Adrenal gland (tissue), 12 donors: Measurements from ENCODE around the gene CSAD. TPM values are rescaled to one million over a fixed set of nuclear protein-coding genes. Genes with fewer than 3 reads are reported as not detected.

ENCODE experiments used
- DNase-seq, 7 donors: peaks; one replicate each; pipeline ENCODE4 v3.0.0-alpha.2; 2019 to 2020
- H3K27ac ChIP-seq, 5 donors: fragments of 200-600 bp; sonication (generic) in 4 of 5; 1 replicate in 3 of 5; 2 replicates in 2 of 5; pipeline versions ENCODE4 v1.5.1 to v1.8.0; 2016 to 2020; ENCODE audit warnings: mild to moderate bottlenecking in 1 of 5
- H3K27me3 ChIP-seq: fragments of 200-600 bp; 2 replicates; pipeline ENCODE4 v1.8.0; 2021
- H3K36me3 ChIP-seq, 2 donors: fragments of 200-600 bp; replicated peaks in 1 of 2; 1 replicate in 1 of 2; 2 replicates in 1 of 2; pipeline versions ENCODE4 v1.5.1 to v1.8.0; 2018 to 2022
- H3K4me1 ChIP-seq, 2 donors: fragments of 200-600 bp; replicated peaks in 1 of 2; 1 replicate in 1 of 2; 2 replicates in 1 of 2; pipeline versions ENCODE4 v1.5.1 to v1.8.0; 2018 to 2021
- H3K4me3 ChIP-seq, 4 donors: fragments of 200-600 bp; sonication (generic) in 3 of 4; one replicate each; pipeline ENCODE4 v1.5.1; 2016 to 2018
- H3K9me3 ChIP-seq, 3 donors: fragments of 200-600 bp; sonication (generic) in 1 of 3; replicated peaks in 1 of 3; 1 replicate in 2 of 3; 2 replicates in 1 of 3; pipeline versions ENCODE4 v1.5.1 to v1.8.0; 2016 to 2021
- POLR2A ChIP-seq, 2 donors: fragments of 450-650 bp; IDR thresholded peaks; one replicate each; pipeline ENCODE4 v1.6.1; 2017; ENCODE audit warnings: antibody characterized with exemption in 2 of 2, mild to moderate bottlenecking in 2 of 2, moderate library complexity in 1 of 2
- WGBS, 4 donors: extraction: QIAGEN DNeasy Blood & Tissue Kit in 2 of 4; methylation state at CpG; one replicate each; pipeline versions ENCODE4 v1.1.5 to v1.1.7; 2013 to 2017; 5-methylcytosine and 5-hydroxymethylcytosine counted together
- intact Hi-C, 2 donors: fragments of 100-400 bp; cut with DNase I; formaldehyde crosslinking; loops; one replicate each; pipeline versions ENCODE4 v1.14.1 to v1.15.0; 2022 to 2023
- polyA plus RNA-seq, 3 donors: library from polyadenylated mRNA; stranded (reverse); fragments of 200-250 nt in 2 of 3; fragments of 350-450 nt in 1 of 3; fragmentation: Illumina TruSeq in 1 of 3; extraction: RNeasy Lipid Tissue Mini Kit (QIAGEN cat#74804) in 1 of 3; gene quantifications; one replicate each; pipeline ENCODE4 v1.2.3, GENCODE V29; 2013 to 2014
- total RNA-seq, 9 donors: library from RNA; depleted of rRNA in 4 of 9; stranded (reverse); fragments of >200 nt in 4 of 9; fragments of 120-200 nt in 1 of 9; fragmentation: NEBNext Ultra II Directional in 1 of 9; extraction: Animal tissue kit (Norgen Biotek cat#: 25700) in 1 of 9; gene quantifications; one replicate each; pipeline versions ENCODE4 v1.1.0 to v1.2.4, GENCODE V29; 2013 to 2023
- TF ChIP-seq, protein P1 (sequence below), 6 experiments: fragments of 450-650 bp in 4 of 6; fragments of 200-600 bp in 2 of 6; sonication (generic) in 1 of 6; IDR thresholded peaks; 1 replicate in 5 of 6; 2 replicates in 1 of 6; pipeline versions ENCODE4 v1.5.1 to v1.8.0; 2016 to 2021; ENCODE audit warnings: antibody characterized with exemption in 6 of 6, mild to moderate bottlenecking in 2 of 6, moderate library complexity in 1 of 6
- donor health status: healthy with polysubstance abuse.
- donor health status: Bipolar disorder and iron deficiency.
- donor health status: DM: yes; HTN: yes; CAD: no.
- donor health status: DM: no; HTN: no; CAD: no.
- donor health status: DM: no; HTN: no; CAD: no.
- donor health status: DM: yes; HTN: yes; CAD: no.

Gene CSAD
- total and polyA plus RNA-seq, 12 donors, result 2.3 to 140 (median 20.6) TPM

DNA sequence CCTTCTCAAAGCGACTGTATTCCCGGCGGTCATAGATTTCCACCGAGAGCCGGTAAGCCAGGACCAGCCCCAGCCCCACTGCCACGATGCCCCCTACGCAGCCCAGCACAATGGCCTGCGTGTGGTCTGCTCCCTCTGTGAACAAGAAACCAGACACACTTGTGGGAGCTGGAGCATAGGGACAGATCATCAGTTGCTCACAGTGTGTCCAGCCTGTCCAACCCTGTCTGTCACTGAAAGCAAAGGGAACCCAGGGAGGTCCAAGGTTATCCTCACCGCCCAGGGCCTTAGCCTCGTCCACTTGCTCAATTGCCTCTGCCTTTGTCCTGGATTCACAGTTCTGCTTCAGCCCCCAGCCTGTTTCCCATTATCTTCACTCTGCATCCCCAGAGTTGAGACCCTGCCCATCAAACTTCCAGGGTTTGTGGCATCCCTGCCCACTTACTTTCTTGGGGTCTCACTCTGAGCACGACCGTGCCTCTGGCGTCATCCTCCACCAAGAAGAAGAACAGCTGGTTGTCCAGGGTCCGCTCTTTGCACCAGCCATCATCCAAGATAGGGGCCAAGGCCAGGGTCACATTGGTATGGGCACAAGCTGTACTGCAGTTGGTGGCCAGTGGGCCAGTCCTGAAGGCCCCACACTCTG lies 11.3 kb upstream of the CSAD start:
- TF ChIP-seq POLR2A (IDR thresholded peaks at IDR 0.05), result no peak
- TF ChIP-seq, protein P1, sequence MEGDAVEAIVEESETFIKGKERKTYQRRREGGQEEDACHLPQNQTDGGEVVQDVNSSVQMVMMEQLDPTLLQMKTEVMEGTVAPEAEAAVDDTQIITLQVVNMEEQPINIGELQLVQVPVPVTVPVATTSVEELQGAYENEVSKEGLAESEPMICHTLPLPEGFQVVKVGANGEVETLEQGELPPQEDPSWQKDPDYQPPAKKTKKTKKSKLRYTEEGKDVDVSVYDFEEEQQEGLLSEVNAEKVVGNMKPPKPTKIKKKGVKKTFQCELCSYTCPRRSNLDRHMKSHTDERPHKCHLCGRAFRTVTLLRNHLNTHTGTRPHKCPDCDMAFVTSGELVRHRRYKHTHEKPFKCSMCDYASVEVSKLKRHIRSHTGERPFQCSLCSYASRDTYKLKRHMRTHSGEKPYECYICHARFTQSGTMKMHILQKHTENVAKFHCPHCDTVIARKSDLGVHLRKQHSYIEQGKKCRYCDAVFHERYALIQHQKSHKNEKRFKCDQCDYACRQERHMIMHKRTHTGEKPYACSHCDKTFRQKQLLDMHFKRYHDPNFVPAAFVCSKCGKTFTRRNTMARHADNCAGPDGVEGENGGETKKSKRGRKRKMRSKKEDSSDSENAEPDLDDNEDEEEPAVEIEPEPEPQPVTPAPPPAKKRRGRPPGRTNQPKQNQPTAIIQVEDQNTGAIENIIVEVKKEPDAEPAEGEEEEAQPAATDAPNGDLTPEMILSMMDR (IDR thresholded peaks at IDR 0.05), result no peak
- 72 to 91% (median 84%) methylated on average over 9 to 14 of the region's 14 CpGs for WGBS, 4 donors
- no peak for DNase-seq
- H3K27me3 ChIP-seq, result no peaks in the 10 kb centered on the region
- H3K27ac ChIP-seq, result no peak overlapping the region
- peaks cover 0 to 16% of the 10 kb centered on the region in 2 donors for H3K36me3 ChIP-seq
- intact Hi-C loops, result loop anchor here in 1 of 2 donors (10.0 kb wide), 1 partner anchor 127 kb away; no protein-coding TSS in a partner anchor
- H3K9me3 ChIP-seq, result no peaks in the 10 kb centered on the region
- H3K4me1 ChIP-seq, result peaks cover 0 to 6% of the 10 kb centered on the region in 2 donors
- no peak overlapping the region for H3K4me3 ChIP-seq

DNA sequence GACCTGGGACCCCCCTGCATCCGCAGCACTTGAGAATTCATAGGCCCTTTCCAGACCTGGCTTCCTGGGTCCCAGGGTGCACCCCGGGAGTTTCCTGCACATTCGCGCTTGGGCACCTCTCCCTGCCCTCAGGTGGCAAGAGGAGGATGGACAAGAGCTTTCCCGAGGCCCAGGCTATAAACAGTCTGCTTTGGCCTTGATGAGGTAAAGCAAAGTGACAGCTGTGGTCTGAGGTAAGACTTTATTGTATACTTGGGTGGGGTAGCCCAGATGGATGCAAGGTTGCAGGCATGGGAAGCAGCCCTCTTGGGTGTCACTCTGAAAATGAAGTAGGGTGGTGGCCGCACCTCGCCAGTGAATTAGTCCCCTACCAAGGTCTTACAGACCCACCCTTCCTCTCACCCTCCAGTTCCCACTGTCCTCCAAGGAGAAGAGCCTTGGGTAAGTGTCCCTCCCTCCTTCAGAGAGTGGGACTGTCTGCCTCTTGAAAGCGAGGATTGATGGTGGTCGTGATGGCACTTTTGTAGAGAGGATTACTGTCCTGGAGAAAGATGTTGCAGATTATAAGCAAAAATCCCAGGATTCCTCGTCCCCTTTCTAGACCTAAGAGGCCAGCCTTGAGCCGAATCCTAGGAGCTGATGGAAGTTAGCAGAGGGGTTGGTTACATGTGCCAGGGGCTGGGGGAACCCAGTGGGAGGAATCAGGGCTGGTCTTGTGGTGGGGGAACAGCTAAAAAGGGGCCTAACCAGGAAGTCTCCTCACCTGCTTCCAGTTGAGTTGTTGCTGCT lies 10.6 kb upstream of the CSAD start:
- Histone ChIP-seq H3K4me1 (peaks cover 6 to 13% of the 10 kb centered on the region in 2 donors), H3K36me3 (peaks cover 0 to 23% of the 10 kb centered on the region in 2 donors), H3K4me3 (no peak overlapping the region), H3K27me3 (no peaks in the 10 kb centered on the region), H3K9me3 (no peaks in the 10 kb centered on the region), H3K27ac (no peak overlapping the region)
- intact Hi-C loops, result loop anchor here in 1 of 2 donors (10.0 kb wide), 1 partner anchor 126 kb away; no protein-coding TSS in a partner anchor
- 69 to 89% (median 81%) methylated on average over 8 to 11 of the region's 11 CpGs for WGBS, 4 donors
- no peak for DNase-seq
- no peak for TF ChIP-seq POLR2A (IDR thresholded peaks at IDR 0.05)
- TF ChIP-seq, protein P1 (IDR thresholded peaks at IDR 0.05), result no peak

DNA sequence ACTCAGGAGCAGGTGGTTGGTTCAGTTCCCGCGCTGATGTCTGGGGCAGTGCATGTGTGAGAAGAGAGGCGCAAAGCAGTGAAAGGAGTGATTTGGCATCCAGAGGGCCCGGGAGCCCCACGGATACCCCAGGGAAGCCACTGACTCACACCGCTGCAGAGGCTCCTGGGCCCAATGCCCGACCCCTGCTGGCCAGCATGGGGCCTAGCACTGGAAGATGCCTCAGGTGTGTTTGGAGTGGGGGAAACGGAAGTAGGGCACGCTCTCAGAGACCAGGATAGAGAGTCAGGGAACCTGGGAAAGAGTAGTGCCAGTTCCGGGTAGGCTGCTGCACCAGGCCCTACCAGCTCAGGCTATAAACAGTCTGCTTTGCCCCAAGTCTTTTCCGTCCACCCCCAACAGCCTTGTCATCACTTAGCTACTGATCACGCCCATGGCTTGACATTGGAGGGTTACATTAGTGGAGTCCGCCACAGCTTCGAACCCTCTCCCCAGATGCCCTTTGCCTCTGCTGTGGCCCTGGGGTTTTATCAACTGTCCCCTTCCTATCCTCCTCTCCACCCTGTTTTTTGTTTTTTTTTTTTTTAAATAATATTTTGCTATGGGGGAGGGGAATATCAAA lies 9.5 kb upstream of the CSAD start:
- TF ChIP-seq, protein P1 (IDR thresholded peaks at IDR 0.05), result peak; percentile 51 to 80 (median 72)
- no peak for TF ChIP-seq POLR2A (IDR thresholded peaks at IDR 0.05)
- no peaks in the 10 kb centered on the region for H3K9me3 ChIP-seq
- H3K4me1 ChIP-seq, result peaks cover 7 to 13% of the 10 kb centered on the region in 2 donors
- no peaks in the 10 kb centered on the region for H3K27me3 ChIP-seq
- DNase-seq, result peak in 6 of 7 donors; percentile 70 to 77 (median 72)
- peak overlapping the region in 3 of 5 donors; percentile 13 to 40 (median 21) for H3K27ac ChIP-seq
- WGBS, 4 donors, result 35 to 57% (median 39%) methylated on average over 7 to 14 of the region's 14 CpGs
- H3K36me3 ChIP-seq, result peaks cover 0 to 34% of the 10 kb centered on the region in 2 donors
- no peak overlapping the region for H3K4me3 ChIP-seq
- intact Hi-C loops, result loop anchor here in 1 of 2 donors (10.0 kb wide), 1 partner anchor 125 kb away; no protein-coding TSS in a partner anchor
